Epithelial cell of proximal tubule (primary cell): ENCODE data around the gene TPPP2. TPM values are rescaled to one million over a fixed set of nuclear protein-coding genes. Genes with fewer than 3 reads are reported as not detected.

Experiments
- DNase-seq: peaks from one replicate; pipeline ENCODE4 v3.0.0-alpha.2; 2011; ENCODE audit warnings: low read depth
- H3K4me3 ChIP-seq: 2 replicates; pipeline ENCODE4 v1.5.1; 2011; ENCODE audit warnings: low read depth, mild to moderate bottlenecking, low read length
- total RNA-seq: library from RNA; depleted of rRNA; stranded (reverse); fragments of >200 nt; gene quantifications from 2 replicates; pipeline ENCODE4 v1.2.3, GENCODE V29; 2015
- TF ChIP-seq, protein P1 (sequence below): conservative IDR thresholded peaks from 2 replicates; pipeline ENCODE4 v1.5.1; 2012; ENCODE audit warnings: low read depth, mild to moderate bottlenecking, low read length

The TPPP2 gene
- total RNA-seq, 1 donor from 2014 or later, result not detected

DNA sequence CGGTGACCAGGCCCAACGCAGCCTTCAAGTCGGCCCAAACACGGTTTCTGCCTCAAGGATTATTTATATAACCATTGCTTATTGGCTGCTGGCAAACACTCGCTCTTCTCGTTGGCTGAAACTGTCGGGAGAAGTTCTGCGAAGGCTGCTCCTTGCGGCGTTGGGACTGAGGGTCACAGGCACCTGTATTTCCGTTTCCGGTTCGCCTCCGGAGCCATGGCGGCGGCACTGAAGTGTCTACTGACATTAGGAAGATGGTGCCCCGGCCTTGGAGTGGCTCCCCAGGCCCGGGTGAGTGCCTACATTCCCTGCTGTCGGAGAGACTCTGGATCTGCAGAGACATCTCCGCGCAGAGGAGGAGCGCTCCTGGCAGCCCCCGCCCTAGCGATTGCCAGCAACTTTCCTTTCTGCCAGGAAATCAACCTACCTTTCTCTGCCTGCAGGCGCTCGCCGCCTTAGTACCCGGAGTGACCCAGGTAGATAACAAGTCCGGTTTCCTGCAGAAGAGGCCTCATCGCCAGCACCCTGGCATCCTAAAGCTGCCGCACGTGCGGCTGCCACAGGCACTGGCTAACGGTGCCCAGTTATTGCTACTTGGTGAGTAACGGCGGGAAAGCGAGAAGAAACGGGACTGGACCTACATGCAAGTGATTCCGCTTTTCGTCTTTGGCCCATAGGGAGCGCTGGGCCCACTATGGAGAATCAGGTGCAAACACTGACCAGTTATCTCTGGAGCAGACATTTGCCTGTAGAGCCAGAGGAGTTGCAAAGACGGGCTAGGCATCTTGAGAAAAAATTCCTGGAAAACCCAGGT is 40.0 kb upstream of the TPPP2 start, which contains the start of gene METTL17:
TSS of gene METTL17 (plus strand) at position 194 of the 814 bp plus-strand sequence. CDS start at position 217, 23 bp downstream.
- TF ChIP-seq, protein P1, sequence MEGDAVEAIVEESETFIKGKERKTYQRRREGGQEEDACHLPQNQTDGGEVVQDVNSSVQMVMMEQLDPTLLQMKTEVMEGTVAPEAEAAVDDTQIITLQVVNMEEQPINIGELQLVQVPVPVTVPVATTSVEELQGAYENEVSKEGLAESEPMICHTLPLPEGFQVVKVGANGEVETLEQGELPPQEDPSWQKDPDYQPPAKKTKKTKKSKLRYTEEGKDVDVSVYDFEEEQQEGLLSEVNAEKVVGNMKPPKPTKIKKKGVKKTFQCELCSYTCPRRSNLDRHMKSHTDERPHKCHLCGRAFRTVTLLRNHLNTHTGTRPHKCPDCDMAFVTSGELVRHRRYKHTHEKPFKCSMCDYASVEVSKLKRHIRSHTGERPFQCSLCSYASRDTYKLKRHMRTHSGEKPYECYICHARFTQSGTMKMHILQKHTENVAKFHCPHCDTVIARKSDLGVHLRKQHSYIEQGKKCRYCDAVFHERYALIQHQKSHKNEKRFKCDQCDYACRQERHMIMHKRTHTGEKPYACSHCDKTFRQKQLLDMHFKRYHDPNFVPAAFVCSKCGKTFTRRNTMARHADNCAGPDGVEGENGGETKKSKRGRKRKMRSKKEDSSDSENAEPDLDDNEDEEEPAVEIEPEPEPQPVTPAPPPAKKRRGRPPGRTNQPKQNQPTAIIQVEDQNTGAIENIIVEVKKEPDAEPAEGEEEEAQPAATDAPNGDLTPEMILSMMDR, result peak; percentile 71
- peak; percentile 86 for DNase-seq
- peak within 1 kb of the TSS; percentile 88 for H3K4me3 ChIP-seq

DNA sequence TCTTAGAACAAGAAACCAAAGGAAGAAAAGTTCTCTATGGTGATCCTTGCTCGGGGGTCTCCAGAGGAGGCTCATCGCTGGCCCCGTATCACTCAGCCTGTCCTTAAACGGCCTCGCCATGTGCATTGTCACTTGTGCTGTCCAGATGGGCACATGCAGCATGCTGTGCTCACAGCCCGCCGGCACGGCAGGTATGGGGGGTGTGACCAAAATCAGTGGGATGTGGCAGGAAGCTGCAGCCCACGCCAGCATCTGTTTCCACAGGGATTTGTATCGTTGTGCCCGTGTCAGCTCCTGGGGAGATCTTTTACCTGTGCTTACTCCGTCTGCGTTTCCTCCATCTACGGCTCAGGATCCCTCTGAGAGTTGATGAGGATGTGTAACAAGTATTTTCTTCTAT is 33.5 kb upstream of the TPPP2 start:
- TF ChIP-seq, protein P1, result no peak
- DNase-seq, result no peak
- H3K4me3 ChIP-seq, result no peak overlapping the region

DNA sequence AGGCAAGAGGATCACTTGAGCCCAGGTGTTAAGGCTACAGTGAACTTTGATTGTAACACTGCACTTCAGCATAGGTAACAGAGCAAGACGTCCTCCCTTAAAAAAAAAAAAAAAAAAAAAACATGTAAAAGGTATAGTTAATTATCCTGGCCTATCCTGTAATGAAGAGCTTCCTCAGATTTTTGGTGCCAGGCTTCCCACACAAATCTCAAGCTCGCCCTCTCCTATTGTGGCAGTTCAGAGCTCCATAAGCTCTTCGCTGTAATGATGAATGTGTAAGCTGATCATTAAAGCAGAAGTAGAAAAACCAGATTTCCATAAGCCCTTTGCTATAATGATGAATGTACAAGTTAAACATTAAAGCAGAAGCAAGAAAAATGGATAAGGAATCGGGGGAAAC is 32.9 kb upstream of the TPPP2 start:
- no peak overlapping the region for H3K4me3 ChIP-seq
- TF ChIP-seq, protein P1, result no peak
- DNase-seq, result no peak

DNA sequence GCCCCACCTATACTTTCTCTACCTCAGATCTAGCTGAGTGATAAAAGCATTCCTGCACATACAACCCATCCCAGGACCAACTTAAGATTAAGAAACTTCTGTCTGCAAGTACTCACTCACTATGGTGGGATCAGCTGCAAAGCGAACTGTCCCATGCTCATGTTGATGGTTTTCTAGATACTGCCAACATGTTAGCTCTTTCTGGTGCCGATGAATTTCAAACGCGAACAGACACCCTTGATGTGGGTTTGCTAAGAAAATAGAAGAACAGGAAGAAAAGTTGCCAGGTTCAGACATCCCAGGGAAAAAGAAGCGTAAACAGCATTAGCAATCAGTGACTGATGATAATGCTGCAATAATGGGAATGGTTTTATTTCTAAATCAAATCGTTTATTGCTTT is 32.5 kb upstream of the TPPP2 start:
- DNase-seq, result no peak
- TF ChIP-seq, protein P1, result no peak
- no peak overlapping the region for H3K4me3 ChIP-seq

DNA sequence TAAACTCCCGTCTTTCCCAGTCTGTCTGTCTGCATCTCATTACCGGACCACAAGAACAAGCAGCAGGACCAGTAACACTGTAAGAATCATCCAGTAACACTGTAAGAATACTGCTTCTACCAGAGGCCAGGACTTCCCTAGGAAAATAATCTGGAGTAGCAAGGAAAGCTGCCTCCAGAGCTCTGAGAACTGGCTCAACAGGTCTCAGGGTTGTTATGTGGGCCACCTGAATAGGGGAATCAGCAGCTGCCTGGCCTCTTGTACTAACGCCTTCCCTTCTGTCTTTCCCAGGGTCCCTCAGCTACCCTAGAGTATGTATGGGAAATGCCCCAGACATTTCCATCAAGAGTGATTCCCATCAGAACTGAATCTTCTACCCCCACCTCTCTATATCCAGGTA is 31.9 kb upstream of the TPPP2 start:
- no peak for DNase-seq
- H3K4me3 ChIP-seq, result no peak overlapping the region
- TF ChIP-seq, protein P1, result no peak

DNA sequence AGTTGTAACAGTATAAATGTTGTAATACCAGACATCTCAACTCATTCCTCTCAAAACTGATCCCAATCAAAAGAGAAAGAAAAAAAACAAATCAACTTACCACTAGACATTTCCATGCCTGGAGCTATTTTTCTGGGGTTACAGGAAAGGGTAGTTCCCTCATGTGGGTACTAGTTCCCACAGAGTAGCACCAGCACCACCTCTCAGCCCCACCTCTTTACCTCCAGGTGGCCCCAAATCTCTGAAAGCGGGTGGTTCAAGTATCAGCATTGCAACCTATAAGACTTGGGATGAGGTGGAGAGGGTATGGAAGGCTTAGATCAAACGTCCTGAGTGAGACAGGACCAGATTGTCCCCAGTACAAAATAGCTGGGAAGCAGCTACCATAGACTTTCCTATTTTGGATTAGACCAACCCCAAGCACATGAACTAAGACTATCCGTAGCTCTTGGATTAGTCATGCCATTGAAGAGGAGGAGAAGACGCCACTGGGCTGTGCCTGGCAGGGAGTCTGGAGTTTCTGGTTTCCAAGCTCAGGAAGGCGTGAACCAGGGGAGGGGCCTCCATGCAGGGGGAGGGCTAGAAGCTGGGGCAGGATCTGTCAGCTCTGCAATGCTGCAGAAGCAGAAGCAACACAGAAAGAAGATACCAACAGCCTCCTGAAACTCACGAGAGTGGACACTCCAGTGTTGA is 31.2 kb upstream of the TPPP2 start, which contains the start of gene SLC39A2:
TSS of gene SLC39A2 (plus strand) at position 620 of the 693 bp plus-strand sequence. CDS start 154 bp downstream, outside the sequence.
- TF ChIP-seq, protein P1, result no peak
- H3K4me3 ChIP-seq, result no peak within 1 kb of the TSS
- DNase-seq, result no peak
